Epithelial cell of proximal tubule (primary cell): ENCODE measurements around the gene RAB10. TPM values are rescaled to one million over a fixed set of nuclear protein-coding genes. Genes with fewer than 3 reads are reported as not detected.

Source experiments
- DNase-seq: peaks from one replicate; pipeline ENCODE4 v3.0.0-alpha.2; 2011; ENCODE audit warnings: low read depth
- H3K4me3 ChIP-seq: 2 replicates; pipeline ENCODE4 v1.5.1; 2011; ENCODE audit warnings: low read depth, mild to moderate bottlenecking, low read length
- total RNA-seq: library from RNA; depleted of rRNA; stranded (reverse); fragments of >200 nt; gene quantifications from 2 replicates; pipeline ENCODE4 v1.2.3, GENCODE V29; 2015
- TF ChIP-seq, protein P1 (sequence below): conservative IDR thresholded peaks from 2 replicates; pipeline ENCODE4 v1.5.1; 2012; ENCODE audit warnings: low read depth, mild to moderate bottlenecking, low read length

The RAB10 gene
- total RNA-seq, 1 donor from 2014 or later, result 154 TPM

DNA sequence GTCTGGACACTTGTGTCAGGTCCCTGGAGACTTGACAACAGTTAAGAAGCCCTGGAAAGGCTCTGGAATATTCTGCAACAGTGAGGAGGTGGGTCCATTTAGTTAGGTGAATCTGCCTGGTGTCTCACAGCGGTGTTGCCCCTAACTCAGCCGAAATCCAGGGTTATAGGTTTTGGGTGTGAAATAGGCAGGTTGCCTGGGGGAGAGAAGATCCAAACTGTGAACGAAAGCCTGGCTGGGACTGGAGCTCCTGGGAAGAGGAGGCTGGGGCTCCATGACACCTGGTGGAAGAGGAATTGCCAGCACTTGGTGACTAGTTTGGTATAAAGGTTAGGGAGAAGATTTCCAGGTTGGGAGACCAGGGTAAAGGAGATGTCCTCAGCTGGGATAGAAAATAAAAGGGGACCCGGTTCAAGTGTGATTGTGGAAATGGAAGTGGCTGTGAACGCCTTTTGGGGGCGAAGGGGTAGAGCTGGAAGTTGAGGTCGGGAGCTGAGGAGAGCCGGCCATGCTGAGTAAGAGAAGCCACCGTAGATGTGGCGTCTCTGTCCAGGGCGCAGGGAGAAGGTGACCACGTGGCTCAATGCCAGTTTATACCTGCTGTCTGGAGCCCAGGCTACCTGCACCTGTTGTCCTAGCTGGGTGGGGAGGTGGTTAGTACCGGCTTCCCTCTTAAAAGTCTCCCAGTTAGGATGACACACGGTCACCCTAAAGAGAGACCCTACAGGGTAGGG lies 136.0 kb downstream of the RAB10 start:
- no peak for DNase-seq
- H3K4me3 ChIP-seq, result no peak overlapping the region
- TF ChIP-seq, protein P1, sequence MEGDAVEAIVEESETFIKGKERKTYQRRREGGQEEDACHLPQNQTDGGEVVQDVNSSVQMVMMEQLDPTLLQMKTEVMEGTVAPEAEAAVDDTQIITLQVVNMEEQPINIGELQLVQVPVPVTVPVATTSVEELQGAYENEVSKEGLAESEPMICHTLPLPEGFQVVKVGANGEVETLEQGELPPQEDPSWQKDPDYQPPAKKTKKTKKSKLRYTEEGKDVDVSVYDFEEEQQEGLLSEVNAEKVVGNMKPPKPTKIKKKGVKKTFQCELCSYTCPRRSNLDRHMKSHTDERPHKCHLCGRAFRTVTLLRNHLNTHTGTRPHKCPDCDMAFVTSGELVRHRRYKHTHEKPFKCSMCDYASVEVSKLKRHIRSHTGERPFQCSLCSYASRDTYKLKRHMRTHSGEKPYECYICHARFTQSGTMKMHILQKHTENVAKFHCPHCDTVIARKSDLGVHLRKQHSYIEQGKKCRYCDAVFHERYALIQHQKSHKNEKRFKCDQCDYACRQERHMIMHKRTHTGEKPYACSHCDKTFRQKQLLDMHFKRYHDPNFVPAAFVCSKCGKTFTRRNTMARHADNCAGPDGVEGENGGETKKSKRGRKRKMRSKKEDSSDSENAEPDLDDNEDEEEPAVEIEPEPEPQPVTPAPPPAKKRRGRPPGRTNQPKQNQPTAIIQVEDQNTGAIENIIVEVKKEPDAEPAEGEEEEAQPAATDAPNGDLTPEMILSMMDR, result no peak

DNA sequence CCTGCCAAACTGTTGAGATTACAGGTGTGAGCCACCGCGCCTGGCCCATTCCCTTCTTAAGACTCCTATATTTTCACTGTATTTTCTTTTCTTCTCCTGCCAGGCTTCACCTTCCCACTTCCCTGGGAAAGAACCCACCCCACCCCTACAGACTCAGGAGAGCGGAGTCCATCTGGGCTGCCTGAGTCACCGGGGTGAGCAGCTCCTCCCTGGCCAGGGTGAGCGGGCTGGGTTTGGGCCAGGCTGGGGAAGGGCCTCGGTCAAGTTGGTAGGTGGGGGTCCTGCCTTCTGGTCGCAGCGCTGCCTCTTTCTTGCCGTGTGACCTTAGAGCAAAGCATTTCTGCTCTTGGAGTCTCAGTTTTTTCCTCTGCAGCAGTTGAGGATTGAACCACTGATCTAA lies 136.9 kb downstream of the RAB10 start:
- H3K4me3 ChIP-seq, result no peak overlapping the region
- TF ChIP-seq, protein P1, result no peak

DNA sequence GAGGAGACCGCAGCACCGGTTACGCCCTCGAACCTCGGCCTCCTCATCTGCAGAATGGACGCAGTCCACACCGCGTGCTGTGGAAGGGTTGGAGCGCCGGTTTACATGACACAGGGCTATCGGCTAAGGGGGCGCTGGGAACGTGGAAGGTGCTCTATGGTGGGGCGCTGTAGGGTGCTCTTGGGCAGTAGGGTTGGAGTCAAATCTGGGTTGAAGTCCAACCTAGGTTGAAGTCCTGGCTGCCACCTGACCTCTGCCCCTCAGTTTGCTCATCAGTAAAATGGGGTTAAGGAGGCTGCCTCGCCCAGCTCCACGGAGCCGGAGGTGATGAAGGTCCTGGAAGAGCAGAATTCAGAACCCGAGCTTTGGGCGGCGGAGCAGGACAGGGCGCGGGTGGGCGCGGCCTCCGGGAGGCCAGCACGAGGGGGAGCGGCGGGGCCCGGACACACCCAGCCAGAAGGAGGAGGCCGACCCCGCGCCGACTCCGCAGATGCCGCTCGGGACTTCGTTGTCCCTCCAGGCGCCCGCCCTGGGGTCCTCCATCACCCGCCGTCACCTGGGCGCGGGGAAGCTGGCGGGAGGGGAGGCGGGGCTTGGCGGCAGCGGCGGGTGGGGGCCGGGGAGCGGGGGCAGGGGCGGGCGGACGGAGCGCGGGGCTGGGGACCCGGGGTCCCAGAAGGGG lies 138.4 kb downstream of the RAB10 start:
- no peak overlapping the region for H3K4me3 ChIP-seq
- no peak for DNase-seq
- TF ChIP-seq, protein P1, result no peak

More for the DNA sequence above, 136.9 kb downstream of the RAB10 start:
- no peak for DNase-seq

DNA sequence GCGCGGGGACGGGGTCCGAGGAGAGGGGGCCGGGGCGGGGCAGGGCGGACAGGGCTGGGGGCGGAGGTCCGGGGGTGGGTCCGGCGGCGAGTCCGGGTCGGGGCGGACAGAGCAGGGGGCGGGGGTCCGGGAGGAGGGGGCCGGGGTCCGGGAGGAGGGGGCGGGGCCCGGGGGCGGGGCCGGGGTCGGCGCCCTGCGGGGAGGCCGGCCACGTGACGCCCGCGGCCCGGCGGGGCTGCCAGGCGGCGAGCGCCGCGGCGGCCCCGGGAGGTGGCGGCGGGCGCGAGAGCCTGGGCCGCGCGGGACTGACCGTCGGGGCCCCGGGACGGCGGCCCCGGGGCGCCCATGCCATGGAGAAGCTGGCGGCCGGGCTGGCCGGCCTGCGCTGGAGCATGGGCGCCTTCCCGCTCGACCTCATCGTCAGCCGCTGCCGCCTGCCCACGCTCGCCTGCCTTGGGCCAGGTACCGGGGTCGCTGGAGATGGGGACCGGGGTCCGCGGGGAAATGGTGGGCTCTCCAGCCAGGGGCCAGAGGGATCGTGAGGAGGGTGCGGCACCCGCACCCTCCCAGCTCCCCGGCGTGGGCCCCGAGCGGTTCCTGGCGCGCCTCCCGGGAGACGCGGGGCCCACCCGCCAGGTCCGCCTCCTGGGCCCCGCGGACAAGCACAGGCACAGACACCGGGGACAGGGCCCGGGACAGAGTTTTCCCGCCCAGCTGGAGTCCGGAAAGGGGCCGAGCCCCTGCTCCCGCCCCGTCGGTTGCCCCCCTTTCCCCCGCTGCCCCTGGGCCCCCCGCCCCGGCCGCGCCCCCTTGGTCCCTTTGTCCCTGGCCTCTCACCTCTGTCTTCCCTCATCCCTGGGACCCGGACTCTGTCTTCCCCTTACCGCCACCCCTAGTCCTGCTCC lies 139.2 kb downstream of the RAB10 start, which contains the start of gene GAREM2:
GAREM2 (plus strand) TSS at position 218 of the 905 bp plus-strand sequence; CDS start at position 351, 133 bp downstream.
- DNase-seq, result no peak
- TF ChIP-seq, protein P1, result no peak
- peak within 1 kb of the TSS; percentile 38 for H3K4me3 ChIP-seq

DNA sequence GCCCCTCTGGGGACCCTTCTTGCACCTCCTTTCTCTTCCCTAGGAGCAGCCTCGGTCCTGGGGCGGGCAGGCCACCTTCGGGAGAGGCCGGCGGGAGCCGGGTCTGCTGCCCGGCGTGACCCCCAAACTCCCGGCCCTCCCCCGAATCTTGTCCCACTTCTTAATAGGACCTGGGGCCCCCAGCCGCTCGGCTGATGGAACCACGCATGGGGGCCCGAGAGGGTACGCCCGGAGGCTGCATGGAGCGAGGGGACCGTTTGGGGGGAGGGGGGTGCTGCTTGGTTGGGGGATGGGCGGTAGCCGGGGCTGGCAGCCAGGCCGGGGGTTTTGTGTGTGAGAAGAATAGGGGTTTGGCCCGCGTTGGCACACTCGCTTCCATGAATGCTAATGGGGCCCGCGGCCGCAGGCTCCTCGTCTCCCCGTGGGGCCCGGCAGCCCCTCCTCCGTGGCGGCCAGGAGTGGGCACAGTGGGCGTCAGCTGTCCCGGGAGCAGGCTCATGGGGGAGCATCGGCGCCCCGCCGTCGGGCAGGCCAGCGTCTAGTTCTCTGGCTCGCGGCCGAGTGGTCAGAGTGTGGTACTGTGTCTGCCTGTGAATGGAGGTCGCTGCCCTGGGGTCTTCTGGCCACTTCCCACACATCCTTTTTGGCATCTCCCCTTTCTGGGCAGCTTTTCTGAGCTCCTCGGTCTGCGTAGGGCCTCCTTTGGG lies 140.0 kb downstream of the RAB10 start:
- TF ChIP-seq, protein P1, result no peak
- DNase-seq, result no peak
- no peak overlapping the region for H3K4me3 ChIP-seq
